ENCODE measurements around the gene HEY2. TPM values are rescaled to one million over a fixed set of nuclear protein-coding genes. Genes with fewer than 3 reads are reported as not detected.
A peak's percentile ranks its signal among the peaks of the same experiment; 100 is the strongest.

HEY2 gene
- total and polyA plus RNA-seq, 2 of the 8 experiments (the other 6 are each of a cell fraction or from before 2014, with no cell fraction given): 9.1 to 16.2 TPM

DNA sequence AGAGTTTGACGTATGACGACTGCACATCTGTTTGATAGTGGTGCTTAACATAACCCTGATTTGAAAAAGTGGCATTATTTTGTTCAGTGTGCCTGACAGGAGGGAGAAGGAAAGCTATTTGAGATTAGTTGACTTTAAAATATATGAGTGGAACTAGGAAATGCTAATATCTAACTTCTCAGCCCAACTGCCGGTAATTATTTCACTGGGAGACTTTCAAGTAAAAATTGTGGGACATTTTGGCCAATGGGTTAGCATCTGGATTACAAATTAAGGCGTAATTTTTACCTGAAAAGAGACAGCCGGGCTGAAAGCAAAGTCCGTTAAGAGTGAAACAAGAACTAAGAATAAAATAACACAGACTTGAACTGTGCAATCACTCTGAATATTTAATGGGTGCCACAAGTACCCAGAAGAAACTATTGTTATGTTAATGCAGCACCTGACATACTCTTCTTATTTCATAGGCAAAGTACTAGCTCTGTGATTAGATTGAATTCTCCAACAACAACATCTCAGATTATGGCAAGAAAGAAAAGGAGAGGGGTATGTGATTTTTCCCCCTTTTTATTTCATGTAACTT lies 2.0 kb downstream of the HEY2 start:
- Histone ChIP-seq H3K36me3 (ENCODE audit: control insufficient read depth in 2 of 4, insufficient read depth in 4 of 4, low read length in 3 of 4) (peaks cover 0 to 15% (median 4%) of the 10 kb centered on the region in 4 experiments; a peak in 3 of 8 replicates), H2BK120ac (replicated peaks; ENCODE audit: low read depth, low read length) (no peak overlapping the region), H3K79me2 (ENCODE audit: control insufficient read depth in 1 of 2, insufficient read depth in 2 of 2, low read length in 2 of 2) (peaks cover 0 to 22% of the 10 kb centered on the region in 2 experiments; a peak in 3 of 4 replicates), H3K9ac (replicated peaks in 1 of 4; ENCODE audit: extremely low read depth in 1 of 4, low read depth in 3 of 4, low read length in 3 of 4) (no peak overlapping the region), H3K9me3 (ENCODE audit: insufficient read depth in 2 of 2, low read depth in 1 of 2, low read length in 1 of 2) (no peaks in the 10 kb centered on the region), H3K4me1 (replicated peaks in 1 of 4; ENCODE audit: control insufficient read depth in 3 of 4, insufficient read depth in 4 of 4, low read length in 3 of 4) (peaks cover 0 to 14% (median 2%) of the 10 kb centered on the region in 4 experiments; a peak in 4 of 7 replicates), H4K8ac (ENCODE audit: extremely low read depth, insufficient read depth, low read length) (no peak overlapping the region), H3K14ac (ENCODE audit: insufficient read length) (no peak overlapping the region), H3K18ac (ENCODE audit: extremely low read depth, low read length) (no peak overlapping the region), H3K23ac (ENCODE audit: insufficient read length) (no peak overlapping the region), H4K20me1 (replicated peaks in 1 of 2; ENCODE audit: control insufficient read depth in 1 of 2, insufficient read depth in 2 of 2, low read length in 2 of 2) (peaks cover 2 to 5% of the 10 kb centered on the region in 2 experiments), H3K23me2 (ENCODE audit: low read depth, low read length) (peaks cover 26% of the 10 kb centered on the region), H3K4ac (replicated peaks; ENCODE audit: insufficient read length, low read depth, low read length) (no peak overlapping the region), H4K91ac (replicated peaks; ENCODE audit: insufficient read length, low read length) (no peak overlapping the region), H2BK12ac (ENCODE audit: low read depth, low read length) (no peak overlapping the region), H3K4me3 (ENCODE audit: extremely low read depth in 1 of 4, insufficient read depth in 2 of 4, low read depth in 3 of 4, low read length in 4 of 4) (peak overlapping the region in 2 of 4 experiments; percentile 14 to 77; a peak in 3 of 8 replicates), H3K27ac (ENCODE audit: low read depth, low read length) (no peak overlapping the region), H2AK5ac (ENCODE audit: low read depth, low read length) (no peak overlapping the region), H3K56ac (replicated peaks; ENCODE audit: insufficient read length, low read depth, low read length) (no peak overlapping the region), H3K79me1 (ENCODE audit: low read depth, low read length) (peaks cover 4% of the 10 kb centered on the region; the same call in 1 of the 2 replicates), H3K4me2 (ENCODE audit: insufficient read depth in 1 of 2, low read depth in 2 of 2, low read length in 2 of 2) (peak overlapping the region; percentile 52 to 99), H2AFZ (ENCODE audit: low read length) (no peak overlapping the region), H2BK20ac (ENCODE audit: low read length) (no peak overlapping the region), H3K27me3 (replicated peaks in 1 of 4; ENCODE audit: control insufficient read depth in 3 of 4, extremely low read depth in 1 of 4, insufficient read depth in 3 of 4, low read length in 3 of 4) (peaks cover 0 to 24% (median 16%) of the 10 kb centered on the region in 4 experiments; a peak in 6 of 7 replicates), H2BK15ac (ENCODE audit: low read length) (no peak overlapping the region), H2BK5ac (ENCODE audit: low read depth, low read length) (no peak overlapping the region), H4K5ac (ENCODE audit: insufficient read length, low read depth, low read length) (no peak overlapping the region)
- DNase-seq (ENCODE audit: low read depth in 1 of 2, low spot score in 2 of 2) (no peak), FAIRE-seq (no peak)
- POLR2A ChIA-PET (ENCODE audit: partially characterized antibody): interaction anchor here (1.1 to 2.2 kb wide), 5 partner anchors 30 to 72 kb away, joined by 3 to 6 read pairs (median 3); no protein-coding TSS in a partner anchor
- CTCF ChIA-PET (ENCODE audit: partially characterized antibody): interaction anchor here (0.5 to 2.2 kb wide), 9 partner anchors 8 to 621 kb away, joined by 3 to 12 read pairs (median 4); no protein-coding TSS in a partner anchor
- 38% methylated on average over 6 of the region's 6 CpGs; no CpG with 5 or more reads in 1 of the 2 experiments for WGBS, 2 experiments (ENCODE audit: extremely low coverage in 1 of 2, insufficient coverage in 1 of 2, insufficient read length in 1 of 2, insufficient replicate concordance in 2 of 2, low coverage in 1 of 2, low lambda C conversion rate in 2 of 2, missing lambda C conversion rate in 1 of 2)
- TF ChIP-seq SIN3A (conservative IDR thresholded peaks at IDR 0.05 in 1 of 2, IDR thresholded peaks at IDR 0.05 in 1 of 2; ENCODE audit: low read depth in 1 of 2, low read length in 2 of 2) (no peak), GABPA (IDR thresholded peaks at IDR 0.05; ENCODE audit: borderline replicate concordance, insufficient read depth, low read length) (no peak), KDM5A (IDR thresholded peaks at IDR 0.05; ENCODE audit: low read length) (no peak), SP4 (IDR thresholded peaks at IDR 0.05; ENCODE audit: low read length) (no peak), POU5F1 (IDR thresholded peaks at IDR 0.05; ENCODE audit: low read depth, low read length) (peak; percentile 53; the same call in 1 of the 2 replicates), NANOG (IDR thresholded peaks at IDR 0.05; ENCODE audit: insufficient read depth, low read depth, low read length, poor library complexity, severe bottlenecking) (peak; percentile 17)

Measured in H1 (cell line).